ENCODE results near the gene CST7. TPM values are rescaled to one million over a fixed set of nuclear protein-coding genes. Genes with fewer than 3 reads are reported as not detected.

Gene CST7
- total RNA-seq, 1 donor from 2014 or later, result 1.0 TPM

Small RNA genes within 50 kb of the gene (small RNA-seq; reads per million reads assigned to genes)
- not detected for gene RNU6-1257P

Other genes with a start within 250 kb of the CST7 start
- 41.2 TPM for gene APMAP, start 43.5 kb downstream of the CST7 start, total RNA-seq
- gene ACSS1, start 108.9 kb downstream of the CST7 start, total RNA-seq, result 8.9 TPM
- gene VSX1, start 132.9 kb downstream of the CST7 start, total RNA-seq, result not detected
- 17.7 TPM for gene ENTPD6, start 246.4 kb downstream of the CST7 start, total RNA-seq

All from skeletal muscle tissue (tissue), 2 donors.